ENCODE data around the gene LIMD2.

The LIMD2 gene

DNA sequence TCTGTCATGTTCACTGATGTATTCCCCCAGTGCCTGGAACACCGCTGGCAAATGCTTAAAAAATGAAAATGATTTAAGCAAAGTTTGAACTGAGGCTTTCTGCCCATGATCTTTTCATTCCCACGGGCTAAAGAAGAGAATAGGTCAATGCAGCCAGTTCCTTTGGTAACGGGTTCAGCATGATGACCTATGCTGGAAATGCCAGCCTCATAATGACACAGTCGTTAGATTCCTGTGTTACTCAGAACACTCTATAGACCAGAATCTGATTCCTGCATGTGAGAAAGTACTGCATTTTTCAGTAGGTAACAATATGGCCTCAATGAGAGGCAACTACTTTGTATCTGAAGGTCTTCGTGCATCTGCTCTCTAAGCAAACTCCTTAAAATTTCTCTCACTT, 19.1 kb upstream of the LIMD2 start:
- DNase-seq (ENCODE audit: low spot score): no peak
- TF ChIP-seq, protein P1, sequence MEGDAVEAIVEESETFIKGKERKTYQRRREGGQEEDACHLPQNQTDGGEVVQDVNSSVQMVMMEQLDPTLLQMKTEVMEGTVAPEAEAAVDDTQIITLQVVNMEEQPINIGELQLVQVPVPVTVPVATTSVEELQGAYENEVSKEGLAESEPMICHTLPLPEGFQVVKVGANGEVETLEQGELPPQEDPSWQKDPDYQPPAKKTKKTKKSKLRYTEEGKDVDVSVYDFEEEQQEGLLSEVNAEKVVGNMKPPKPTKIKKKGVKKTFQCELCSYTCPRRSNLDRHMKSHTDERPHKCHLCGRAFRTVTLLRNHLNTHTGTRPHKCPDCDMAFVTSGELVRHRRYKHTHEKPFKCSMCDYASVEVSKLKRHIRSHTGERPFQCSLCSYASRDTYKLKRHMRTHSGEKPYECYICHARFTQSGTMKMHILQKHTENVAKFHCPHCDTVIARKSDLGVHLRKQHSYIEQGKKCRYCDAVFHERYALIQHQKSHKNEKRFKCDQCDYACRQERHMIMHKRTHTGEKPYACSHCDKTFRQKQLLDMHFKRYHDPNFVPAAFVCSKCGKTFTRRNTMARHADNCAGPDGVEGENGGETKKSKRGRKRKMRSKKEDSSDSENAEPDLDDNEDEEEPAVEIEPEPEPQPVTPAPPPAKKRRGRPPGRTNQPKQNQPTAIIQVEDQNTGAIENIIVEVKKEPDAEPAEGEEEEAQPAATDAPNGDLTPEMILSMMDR (IDR thresholded peaks at IDR 0.05; ENCODE audit: borderline replicate concordance, control extremely low read depth, extremely low read depth, insufficient read depth, missing control alignments): no peak
- in situ Hi-C loops (cut with MboI; ENCODE audit: low sequenced_read_pairs, unreplicated experiment): no loop called here

DNA sequence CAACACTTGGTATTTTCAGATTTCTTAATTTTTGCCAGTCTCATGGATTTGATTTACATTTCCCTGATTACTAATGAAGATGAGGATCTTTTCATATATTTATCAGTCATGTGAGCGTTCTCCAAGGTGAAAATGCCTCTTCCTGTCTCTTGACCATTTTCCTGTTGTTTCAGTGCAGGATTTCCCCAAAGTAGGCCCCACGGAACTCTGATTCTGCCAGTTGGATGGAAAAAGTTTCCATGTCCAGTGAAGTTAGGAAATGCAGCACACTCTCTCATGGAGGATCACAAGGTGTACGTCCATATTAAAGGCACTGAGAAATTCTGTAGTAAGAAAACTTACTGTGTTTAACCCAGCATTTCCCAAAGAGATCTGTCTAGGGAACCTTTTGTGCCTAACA, 16.5 kb upstream of the LIMD2 start:
- in situ Hi-C loops (cut with MboI; ENCODE audit: low sequenced_read_pairs, unreplicated experiment): no loop called here
- DNase-seq (ENCODE audit: low spot score): no peak
- TF ChIP-seq, protein P1 (IDR thresholded peaks at IDR 0.05; ENCODE audit: borderline replicate concordance, control extremely low read depth, extremely low read depth, insufficient read depth, missing control alignments): no peak

DNA sequence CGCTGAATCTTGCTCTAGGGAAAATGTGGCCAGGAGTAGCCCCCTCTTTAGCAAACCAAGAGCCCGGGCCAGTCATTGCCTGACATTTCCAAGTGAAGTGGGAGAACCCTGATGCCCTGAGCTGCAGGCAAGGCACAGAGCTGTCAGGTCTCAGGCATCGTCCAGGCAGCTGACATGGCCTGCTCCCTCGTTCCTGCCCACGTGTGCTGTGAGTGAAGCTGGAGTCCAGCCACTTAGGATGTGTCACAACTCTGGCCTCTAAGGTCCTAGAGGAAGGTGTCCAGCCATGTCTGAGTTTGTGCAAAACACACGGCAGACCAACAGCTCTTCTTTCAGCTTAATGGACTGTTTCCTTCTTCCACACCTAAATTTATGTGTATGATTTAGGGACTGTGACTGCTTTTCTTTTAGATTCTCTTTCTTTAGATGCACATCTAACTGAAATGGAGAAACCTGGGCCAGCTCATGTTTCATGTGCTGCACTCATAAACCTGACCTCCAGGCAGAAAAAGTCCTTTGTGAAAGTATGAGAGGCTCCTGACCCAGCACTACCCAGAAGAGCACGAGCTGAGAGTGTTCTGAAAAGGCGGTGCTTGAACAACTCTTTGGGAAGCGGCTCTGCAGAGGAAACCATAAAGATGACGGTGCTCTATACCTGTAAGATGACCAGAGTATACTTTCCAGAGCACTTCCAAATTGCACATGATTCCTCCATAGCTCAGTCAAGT, 14.8 kb upstream of the LIMD2 start:
- TF ChIP-seq, protein P1 (IDR thresholded peaks at IDR 0.05; ENCODE audit: borderline replicate concordance, control extremely low read depth, extremely low read depth, insufficient read depth, missing control alignments): no peak

DNA sequence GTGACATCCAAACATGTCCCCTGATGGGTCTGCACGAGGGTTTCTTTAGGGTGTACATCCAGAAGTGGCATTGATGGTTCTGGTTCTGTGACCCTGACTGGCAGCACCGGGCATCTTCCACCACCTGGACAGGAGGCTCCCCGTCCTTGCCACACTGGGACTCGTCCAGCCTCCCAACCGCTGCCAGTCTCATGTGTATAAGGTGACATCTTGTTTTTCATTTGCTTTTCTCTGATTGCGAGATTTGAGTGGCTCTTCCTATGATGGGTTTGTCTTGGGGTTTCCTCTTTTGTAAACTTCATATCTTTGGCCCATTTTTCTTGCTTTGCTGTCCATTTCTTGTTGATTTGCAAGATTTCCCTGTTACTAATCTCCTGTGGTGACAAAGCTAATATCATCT, 9.2 kb upstream of the LIMD2 start:
- DNase-seq (ENCODE audit: low spot score): no peak
- TF ChIP-seq, protein P1 (IDR thresholded peaks at IDR 0.05; ENCODE audit: borderline replicate concordance, control extremely low read depth, extremely low read depth, insufficient read depth, missing control alignments): no peak
- in situ Hi-C loops (cut with MboI; ENCODE audit: low sequenced_read_pairs, unreplicated experiment): no loop called here

More for the DNA sequence above, 14.8 kb upstream of the LIMD2 start:
- no peak for DNase-seq (ENCODE audit: low spot score)
- in situ Hi-C loops (cut with MboI; ENCODE audit: low sequenced_read_pairs, unreplicated experiment): no loop called here

DNA sequence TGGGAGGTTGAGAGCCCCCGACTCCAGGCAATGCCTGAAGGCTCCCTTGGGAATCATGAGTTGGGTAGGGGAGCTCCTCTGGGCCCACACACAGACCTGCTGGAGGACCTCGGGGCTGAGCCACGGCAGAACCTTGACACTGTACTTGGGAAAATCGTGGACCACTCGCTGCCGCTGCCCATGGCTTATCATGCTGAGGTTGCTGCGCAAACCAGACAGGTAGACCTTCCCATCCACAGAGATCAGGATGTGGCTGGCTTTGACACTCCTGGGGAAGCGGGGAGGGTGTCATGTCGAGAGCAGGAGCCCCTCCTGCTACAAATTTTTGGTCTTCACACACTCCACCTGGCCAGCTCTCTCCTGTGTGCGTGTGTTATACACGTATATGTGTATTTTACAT, 7.2 kb upstream of the LIMD2 start:
- no peak for DNase-seq (ENCODE audit: low spot score)
- TF ChIP-seq, protein P1 (IDR thresholded peaks at IDR 0.05; ENCODE audit: borderline replicate concordance, control extremely low read depth, extremely low read depth, insufficient read depth, missing control alignments): no peak
- in situ Hi-C loops (cut with MboI; ENCODE audit: low sequenced_read_pairs, unreplicated experiment): no loop called here

DNA sequence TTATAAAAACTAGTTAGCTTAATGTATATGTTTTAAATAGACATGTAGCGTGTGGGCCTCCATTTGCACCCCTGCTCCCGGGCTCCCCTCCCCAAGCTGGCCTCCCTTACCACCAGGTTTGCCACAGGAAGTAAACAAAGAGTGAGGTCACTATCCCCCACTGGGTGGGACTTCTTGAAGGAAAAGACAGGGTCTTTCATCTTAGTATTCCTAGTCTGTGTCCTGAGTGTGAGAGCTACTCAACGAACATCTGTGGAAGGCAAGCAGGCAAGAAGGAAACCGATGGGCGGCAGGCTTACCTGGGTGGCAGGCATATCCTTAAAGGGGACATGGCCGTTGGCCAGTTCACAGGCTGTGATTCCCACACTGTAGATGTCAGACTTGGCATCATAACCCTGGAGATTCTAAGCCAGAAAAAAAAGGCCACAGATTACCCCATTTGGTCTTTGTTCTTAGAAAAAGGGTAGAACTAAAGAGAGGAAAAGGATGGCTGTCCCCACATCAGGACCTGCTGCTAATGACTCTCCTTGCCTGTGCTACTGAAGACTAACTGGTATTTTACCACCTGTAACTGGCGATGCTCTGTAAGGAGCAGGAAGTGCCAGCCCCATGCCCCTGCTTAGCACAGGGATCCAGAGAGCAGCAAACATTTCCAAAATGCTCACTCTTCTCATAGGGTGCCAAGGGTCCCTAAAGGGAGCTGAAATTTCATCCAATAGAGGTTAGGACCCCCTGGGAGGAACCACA, 6.6 kb upstream of the LIMD2 start:
- DNase-seq (ENCODE audit: low spot score): no peak
- TF ChIP-seq, protein P1 (IDR thresholded peaks at IDR 0.05; ENCODE audit: borderline replicate concordance, control extremely low read depth, extremely low read depth, insufficient read depth, missing control alignments): no peak
- in situ Hi-C loops (cut with MboI; ENCODE audit: low sequenced_read_pairs, unreplicated experiment): no loop called here
